Progenitor cell of endocrine pancreas (in vitro differentiated cells): ENCODE measurements around the gene TSPY4. TPM values are rescaled to one million over a fixed set of nuclear protein-coding genes. Genes with fewer than 3 reads are reported as not detected.
"Not testable (repeated sequence)": the region's sequence is repeated elsewhere in the genome, so short reads cannot be mapped to it uniquely, and the experiment has no call there.

ENCODE experiments used
- DNase-seq: peaks from one replicate; pipeline ENCODE4 v3.0.0; 2021; ENCODE audit warnings: low spot score; ENCODE audit not compliant: unreplicated experiment
- H3K27ac Mint-ChIP-seq: 2 replicates; pipeline ENCODE4 v1.8.0; 2021; ENCODE audit warnings: mild to moderate bottlenecking, moderate library complexity, mixed read lengths
- H3K27me3 Mint-ChIP-seq: 2 replicates; pipeline ENCODE4 v1.8.0; 2021; ENCODE audit warnings: mixed read lengths
- H3K36me3 Mint-ChIP-seq: 2 replicates; pipeline ENCODE4 v1.8.0; 2022; ENCODE audit warnings: mixed read lengths; ENCODE audit not compliant: insufficient read depth
- H3K4me1 Mint-ChIP-seq: 2 replicates; pipeline ENCODE4 v1.8.0; 2021; ENCODE audit warnings: low read depth, mixed read lengths
- H3K4me3 Mint-ChIP-seq: 2 replicates; pipeline ENCODE4 v1.8.0; 2021; ENCODE audit warnings: low read depth, mild to moderate bottlenecking, moderate library complexity, mixed read lengths
- H3K9me3 Mint-ChIP-seq: 2 replicates; pipeline ENCODE4 v1.8.0; 2021; ENCODE audit warnings: low read depth, mixed read lengths
- long read RNA-seq: library from polyadenylated mRNA; unstranded; transcript quantifications from one replicate; pipeline ENCODE4 v2.0.0, GENCODE V29; 2020
- total RNA-seq: library from RNA; stranded (reverse); gene quantifications from 2 replicates; pipeline ENCODE4 v1.2.1, GENCODE V29; 2021
- TF ChIP-seq, protein P1 (sequence below): fragments of 200-600 bp; sonication (generic); IDR thresholded peaks from one replicate; pipeline ENCODE4 v1.5.0; 2021; ENCODE audit warnings: antibody characterized with exemption, mild to moderate bottlenecking; ENCODE audit not compliant: unreplicated experiment

Gene TSPY4, protein sequence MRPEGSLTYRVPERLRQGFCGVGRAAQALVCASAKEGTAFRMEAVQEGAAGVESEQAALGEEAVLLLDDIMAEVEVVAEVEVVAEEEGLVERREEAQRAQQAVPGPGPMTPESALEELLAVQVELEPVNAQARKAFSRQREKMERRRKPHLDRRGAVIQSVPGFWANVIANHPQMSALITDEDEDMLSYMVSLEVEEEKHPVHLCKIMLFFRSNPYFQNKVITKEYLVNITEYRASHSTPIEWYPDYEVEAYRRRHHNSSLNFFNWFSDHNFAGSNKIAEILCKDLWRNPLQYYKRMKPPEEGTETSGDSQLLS
- not detected in 2 replicates for total RNA-seq
- long read RNA-seq, result 0 reads

DNA sequence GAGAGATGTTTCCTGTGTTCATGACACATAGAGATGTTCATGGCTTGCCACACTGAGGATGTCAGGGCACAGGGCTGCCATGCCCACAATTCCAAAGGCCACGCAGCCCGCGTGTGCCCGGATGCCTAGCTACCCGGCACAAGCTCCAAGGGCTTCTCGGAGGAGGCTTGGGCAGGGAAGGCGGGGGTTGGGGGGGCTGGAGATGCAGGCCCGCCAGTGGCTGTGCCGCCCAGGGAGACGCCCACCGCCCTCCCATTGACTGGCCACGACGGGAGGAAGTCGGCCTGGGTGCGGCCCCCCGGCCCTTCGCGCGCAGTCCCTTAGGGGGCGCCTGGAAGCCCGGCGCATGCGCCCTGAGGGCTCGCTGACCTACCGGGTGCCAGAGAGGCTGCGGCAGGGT lies at the start of gene TSPY4:
Gene TSPY4, plus strand, starts transcription at position 301 of the 400 bp plus-strand sequence. Its CDS starts 46 bp downstream, at position 347.
- not testable (repeated sequence) for H3K4me1 Mint-ChIP-seq, H3K9me3 Mint-ChIP-seq, H3K27me3 Mint-ChIP-seq, H3K27ac Mint-ChIP-seq, H3K36me3 Mint-ChIP-seq, H3K4me3 Mint-ChIP-seq, DNase-seq

DNA sequence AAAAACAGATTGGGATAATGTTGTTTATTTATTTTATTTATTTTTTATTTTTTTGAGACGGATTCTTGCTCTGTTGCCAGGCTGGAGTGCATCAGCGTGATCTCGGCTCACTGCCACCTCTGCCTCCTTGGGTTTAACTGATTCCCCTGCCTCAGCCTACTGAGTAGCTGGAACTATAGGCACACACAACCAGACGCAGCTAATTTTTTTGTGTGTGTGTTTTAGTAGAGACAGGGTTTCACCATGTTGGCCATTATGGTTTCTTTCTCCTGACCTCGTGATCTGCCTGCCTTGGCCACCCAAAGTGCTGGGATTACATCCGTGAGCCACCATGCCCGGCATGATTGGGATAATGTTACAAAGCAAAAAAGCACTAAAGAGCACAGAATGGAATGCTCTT lies 16.3 kb upstream of the TSPY4 start:
- H3K4me3 Mint-ChIP-seq, result no peak overlapping the region
- no peaks in the 10 kb centered on the region for H3K27me3 Mint-ChIP-seq
- no peaks in the 10 kb centered on the region for H3K4me1 Mint-ChIP-seq
- TF ChIP-seq, protein P1, sequence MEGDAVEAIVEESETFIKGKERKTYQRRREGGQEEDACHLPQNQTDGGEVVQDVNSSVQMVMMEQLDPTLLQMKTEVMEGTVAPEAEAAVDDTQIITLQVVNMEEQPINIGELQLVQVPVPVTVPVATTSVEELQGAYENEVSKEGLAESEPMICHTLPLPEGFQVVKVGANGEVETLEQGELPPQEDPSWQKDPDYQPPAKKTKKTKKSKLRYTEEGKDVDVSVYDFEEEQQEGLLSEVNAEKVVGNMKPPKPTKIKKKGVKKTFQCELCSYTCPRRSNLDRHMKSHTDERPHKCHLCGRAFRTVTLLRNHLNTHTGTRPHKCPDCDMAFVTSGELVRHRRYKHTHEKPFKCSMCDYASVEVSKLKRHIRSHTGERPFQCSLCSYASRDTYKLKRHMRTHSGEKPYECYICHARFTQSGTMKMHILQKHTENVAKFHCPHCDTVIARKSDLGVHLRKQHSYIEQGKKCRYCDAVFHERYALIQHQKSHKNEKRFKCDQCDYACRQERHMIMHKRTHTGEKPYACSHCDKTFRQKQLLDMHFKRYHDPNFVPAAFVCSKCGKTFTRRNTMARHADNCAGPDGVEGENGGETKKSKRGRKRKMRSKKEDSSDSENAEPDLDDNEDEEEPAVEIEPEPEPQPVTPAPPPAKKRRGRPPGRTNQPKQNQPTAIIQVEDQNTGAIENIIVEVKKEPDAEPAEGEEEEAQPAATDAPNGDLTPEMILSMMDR, result no peak
- H3K9me3 Mint-ChIP-seq, result no peaks in the 10 kb centered on the region
- H3K36me3 Mint-ChIP-seq, result no peaks in the 10 kb centered on the region
- no peak for DNase-seq
- H3K27ac Mint-ChIP-seq, result no peak overlapping the region

DNA sequence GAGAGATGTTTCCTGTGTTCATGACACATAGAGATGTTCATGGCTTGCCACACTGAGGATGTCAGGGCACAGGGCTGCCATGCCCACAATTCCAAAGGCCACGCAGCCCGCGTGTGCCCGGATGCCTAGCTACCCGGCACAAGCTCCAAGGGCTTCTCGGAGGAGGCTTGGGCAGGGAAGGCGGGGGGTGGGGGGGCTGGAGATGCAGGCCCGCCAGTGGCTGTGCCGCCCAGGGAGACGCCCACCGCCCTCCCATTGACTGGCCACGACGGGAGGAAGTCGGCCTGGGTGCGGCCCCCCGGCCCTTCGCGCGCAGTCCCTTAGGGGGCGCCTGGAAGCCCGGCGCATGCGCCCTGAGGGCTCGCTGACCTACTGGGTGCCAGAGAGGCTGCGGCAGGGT lies 20.2 kb downstream of the TSPY4 start, which contains the start of gene TSPY8:
Gene TSPY8, plus strand, starts transcription at position 301 of the 400 bp plus-strand sequence. Its CDS starts 46 bp downstream, at position 347.
- not testable (repeated sequence) for DNase-seq, H3K9me3 Mint-ChIP-seq, H3K27ac Mint-ChIP-seq, H3K4me3 Mint-ChIP-seq, H3K27me3 Mint-ChIP-seq, H3K36me3 Mint-ChIP-seq, H3K4me1 Mint-ChIP-seq

Other genes starting within 250 kb of the TSPY4 start
- gene TSPY8, start 20.3 kb downstream of the TSPY4 start, total RNA-seq, result not detected in 2 replicates
- gene TSPY3, start 61.0 kb downstream of the TSPY4 start, total RNA-seq, result not detected in 2 replicates
- not detected in 2 replicates for gene TSPY1, start 129.5 kb downstream of the TSPY4 start, total RNA-seq
- gene TSPY9, start 149.8 kb downstream of the TSPY4 start, total RNA-seq, result not detected in 2 replicates
- gene TSPY10, start 190.4 kb downstream of the TSPY4 start, total RNA-seq, result not detected in 2 replicates